HepG2 (cell line): Measurements from ENCODE around the gene MEGF11. TPM values are rescaled to one million over a fixed set of nuclear protein-coding genes. Genes with fewer than 3 reads are reported as not detected.

Experiments
- CREB1 ChIP-seq, 2 experiments: fragments of 450-650 bp in 1 of 2; IDR thresholded peaks; 2 replicates each; pipeline ENCODE4 v1.6.1; 2016 to 2017; ENCODE audit warnings: control low read depth in 1 of 2, mild to moderate bottlenecking in 1 of 2, missing compliant biosample characterization in 1 of 2, missing genetic modification characterization in 1 of 2
- EP300 ChIP-seq, 3 experiments: sonication (generic) in 1 of 3; formaldehyde crosslinking in 1 of 3; IDR thresholded peaks; 2 replicates each; pipeline versions ENCODE4 v1.5.1 to v1.6.1; 2011 to 2020; ENCODE audit warnings: low read depth in 2 of 3, low read length in 2 of 3, borderline replicate concordance in 1 of 3, improper control_type of control experiment in 1 of 3, mild to moderate bottlenecking in 1 of 3, missing genetic modification reagents in 1 of 3, moderate library complexity in 1 of 3
- HNRNPH1 ChIP-seq: fragments of 200-400 bp; formaldehyde crosslinking; optimal IDR thresholded peaks from 2 replicates; pipeline ENCODE3; 2017; ENCODE audit warnings: mild to moderate bottlenecking, low read depth, low read length
- MED13 ChIP-seq: sonication (generic); formaldehyde crosslinking; IDR thresholded peaks from 2 replicates; pipeline ENCODE4 v1.5.0; 2020; ENCODE audit warnings: missing genetic modification reagents
- NRL ChIP-seq: sonication (generic); formaldehyde crosslinking; IDR thresholded peaks from 2 replicates; pipeline ENCODE4 v1.5.0; 2020; ENCODE audit warnings: missing genetic modification reagents, mild to moderate bottlenecking, moderate library complexity, borderline replicate concordance
- PBX3 ChIP-seq: sonication (generic); formaldehyde crosslinking; IDR thresholded peaks from 2 replicates; pipeline ENCODE4 v1.8.1; 2023; ENCODE audit warnings: missing genetic modification reagents, inconsistent platforms, borderline replicate concordance
- SMYD3 ChIP-seq: sonication (generic); formaldehyde crosslinking; IDR thresholded peaks from 2 replicates; pipeline ENCODE4 v1.8.1; 2023; ENCODE audit warnings: mild to moderate bottlenecking, missing genetic modification reagents
- STAG1 ChIP-seq: sonication (generic); formaldehyde crosslinking; IDR thresholded peaks from 2 replicates; pipeline ENCODE4 v1.4.0; 2020; ENCODE audit warnings: missing genetic modification reagents
- TP53 ChIP-seq: sonication (generic); formaldehyde crosslinking; conservative IDR thresholded peaks from 2 replicates; pipeline ENCODE4 v1.4.0; 2020; ENCODE audit warnings: missing genetic modification reagents
- ZBTB10 ChIP-seq: sonication (generic); formaldehyde crosslinking; IDR thresholded peaks from 2 replicates; pipeline ENCODE4 v1.4.0; 2020; ENCODE audit warnings: missing genetic modification reagents, borderline replicate concordance
- ZNF138 ChIP-seq: sonication (generic); formaldehyde crosslinking; IDR thresholded peaks from 2 replicates; pipeline ENCODE4 v1.5.0; 2020; ENCODE audit warnings: mild to moderate bottlenecking, low read depth, missing genetic modification reagents
- ZNF605 ChIP-seq: sonication (generic); formaldehyde crosslinking; IDR thresholded peaks from 2 replicates; pipeline ENCODE4 v1.8.0; 2022; ENCODE audit warnings: mild to moderate bottlenecking, missing genetic modification reagents
- ZNF770 ChIP-seq: sonication (generic); formaldehyde crosslinking; IDR thresholded peaks from 2 replicates; pipeline ENCODE4 v1.5.0; 2020; ENCODE audit warnings: mild to moderate bottlenecking, missing genetic modification reagents
- polyA plus RNA-seq, 8 experiments: library from polyadenylated mRNA; depleted of rRNA in 3 of 8; stranded (reverse) in 7 of 8; unstranded in 1 of 8; fragments of >200 nt; fragmentation: Illumina TruSeq in 4 of 8; extraction: Trizol in 4 of 8; gene quantifications; 2 replicates each; pipeline versions ENCODE4 v1.2.1 to v1.2.3, GENCODE V29; 2011 to 2016; ENCODE audit warnings: low read depth in 4 of 8, missing spikeins in 1 of 8, mixed read lengths in 1 of 8; ENCODE audit not compliant: insufficient read depth in 1 of 8
- total RNA-seq, 5 experiments: library from RNA; depleted of rRNA; stranded (reverse); fragments of >200 nt; fragmentation: Illumina TruSeq; extraction: Trizol; gene quantifications; 2 replicates each; pipeline ENCODE4 v1.2.3, GENCODE V29; 2016; ENCODE audit warnings: low read depth in 1 of 5
- TF ChIP-seq, protein P1 (sequence below): sonication (generic); formaldehyde crosslinking; IDR thresholded peaks from 2 replicates; pipeline ENCODE4 v1.4.0; 2020; ENCODE audit warnings: missing genetic modification reagents, borderline replicate concordance
- TF ChIP-seq, protein P2 (sequence below): sonication (generic); formaldehyde crosslinking; IDR thresholded peaks from 2 replicates; pipeline ENCODE4 v1.8.0; 2022; ENCODE audit warnings: mild to moderate bottlenecking, missing genetic modification reagents

Gene MEGF11
- total and polyA plus RNA-seq, 2 of the 13 experiments (the other 11 are each of a cell fraction or from before 2014, with no cell fraction given) = not detected

DNA sequence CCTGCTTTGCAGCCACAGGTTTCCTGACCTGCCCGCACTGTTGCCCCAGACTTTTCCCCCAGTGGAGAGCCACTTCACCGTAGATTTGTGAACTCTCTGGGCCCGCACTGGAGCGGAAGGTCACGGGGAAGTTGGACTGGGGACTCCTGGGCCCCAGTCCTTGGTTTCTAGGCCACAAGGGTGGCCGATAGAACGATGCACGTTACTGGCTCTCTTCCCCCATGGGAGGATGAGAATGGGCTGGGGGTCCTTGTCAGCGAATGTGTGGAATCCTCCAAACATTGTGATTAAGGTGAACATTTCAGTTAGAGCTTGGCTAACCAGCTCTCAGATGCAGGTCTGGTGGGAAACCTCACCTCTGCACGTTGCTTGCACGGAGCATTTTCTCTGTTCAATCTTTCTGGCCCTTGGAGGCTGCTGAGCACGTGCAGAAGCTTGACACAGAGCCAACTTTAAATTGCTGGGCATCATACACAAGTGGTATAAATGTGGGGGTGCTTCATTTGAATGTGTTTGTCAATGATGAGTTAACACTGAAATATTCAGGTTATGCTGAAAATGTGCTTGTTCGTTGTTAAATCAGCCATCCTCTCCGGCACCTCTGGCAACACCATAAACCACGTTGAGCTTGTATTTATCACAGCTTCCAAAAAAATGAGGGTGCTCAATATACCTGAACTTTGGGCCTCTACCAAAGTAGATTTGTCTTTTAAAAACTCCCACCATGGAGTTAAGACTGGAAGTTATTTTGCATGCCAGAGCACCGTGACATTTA lies 40.8 kb upstream of the MEGF11 start (continued):
- TF ChIP-seq, protein P1, sequence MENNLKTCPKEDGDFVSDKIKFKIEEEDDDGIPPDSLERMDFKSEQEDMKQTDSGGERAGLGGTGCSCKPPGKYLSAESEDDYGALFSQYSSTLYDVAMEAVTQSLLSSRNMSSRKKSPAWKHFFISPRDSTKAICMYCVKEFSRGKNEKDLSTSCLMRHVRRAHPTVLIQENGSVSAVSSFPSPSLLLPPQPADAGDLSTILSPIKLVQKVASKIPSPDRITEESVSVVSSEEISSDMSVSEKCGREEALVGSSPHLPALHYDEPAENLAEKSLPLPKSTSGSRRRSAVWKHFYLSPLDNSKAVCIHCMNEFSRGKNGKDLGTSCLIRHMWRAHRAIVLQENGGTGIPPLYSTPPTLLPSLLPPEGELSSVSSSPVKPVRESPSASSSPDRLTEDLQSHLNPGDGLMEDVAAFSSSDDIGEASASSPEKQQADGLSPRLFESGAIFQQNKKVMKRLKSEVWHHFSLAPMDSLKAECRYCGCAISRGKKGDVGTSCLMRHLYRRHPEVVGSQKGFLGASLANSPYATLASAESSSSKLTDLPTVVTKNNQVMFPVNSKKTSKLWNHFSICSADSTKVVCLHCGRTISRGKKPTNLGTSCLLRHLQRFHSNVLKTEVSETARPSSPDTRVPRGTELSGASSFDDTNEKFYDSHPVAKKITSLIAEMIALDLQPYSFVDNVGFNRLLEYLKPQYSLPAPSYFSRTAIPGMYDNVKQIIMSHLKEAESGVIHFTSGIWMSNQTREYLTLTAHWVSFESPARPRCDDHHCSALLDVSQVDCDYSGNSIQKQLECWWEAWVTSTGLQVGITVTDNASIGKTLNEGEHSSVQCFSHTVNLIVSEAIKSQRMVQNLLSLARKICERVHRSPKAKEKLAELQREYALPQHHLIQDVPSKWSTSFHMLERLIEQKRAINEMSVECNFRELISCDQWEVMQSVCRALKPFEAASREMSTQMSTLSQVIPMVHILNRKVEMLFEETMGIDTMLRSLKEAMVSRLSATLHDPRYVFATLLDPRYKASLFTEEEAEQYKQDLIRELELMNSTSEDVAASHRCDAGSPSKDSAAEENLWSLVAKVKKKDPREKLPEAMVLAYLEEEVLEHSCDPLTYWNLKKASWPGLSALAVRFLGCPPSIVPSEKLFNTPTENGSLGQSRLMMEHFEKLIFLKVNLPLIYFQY (CRISPR knock-in tag) = 0 out of 2 replicates have a peak, but pooled peaks have one; percentile 21
- no peak for TF ChIP-seq TP53 (CRISPR knock-in tag)
- TF ChIP-seq CREB1 (IDR thresholded peaks at IDR 0.05) = no peak
- no peak for TF ChIP-seq CREB1 (CRISPR knock-in tag; IDR thresholded peaks at IDR 0.05)
- 0 out of 2 replicates have a peak, but pooled peaks have one; percentile 30 for TF ChIP-seq ZNF605 (CRISPR knock-in tag)
- no peak for TF ChIP-seq EP300 (IDR thresholded peaks at IDR 0.05; ENCODE audit: low read depth in 2 of 2, low read length in 2 of 2)
- no peak for TF ChIP-seq EP300 (CRISPR knock-in tag; IDR thresholded peaks at IDR 0.05; ENCODE audit: borderline replicate concordance)
- 0 out of 2 replicates have a peak, but pooled peaks have one; percentile 6 for TF ChIP-seq PBX3 (CRISPR knock-in tag)
- TF ChIP-seq MED13 = no peak
- peak; percentile 71; the same call in 1 of the 2 replicates for TF ChIP-seq NRL (CRISPR knock-in tag)
- TF ChIP-seq ZBTB10 = 0 out of 2 replicates have a peak, but pooled peaks have one; percentile 7
- TF ChIP-seq HNRNPH1 = no peak
- TF ChIP-seq, protein P2, sequence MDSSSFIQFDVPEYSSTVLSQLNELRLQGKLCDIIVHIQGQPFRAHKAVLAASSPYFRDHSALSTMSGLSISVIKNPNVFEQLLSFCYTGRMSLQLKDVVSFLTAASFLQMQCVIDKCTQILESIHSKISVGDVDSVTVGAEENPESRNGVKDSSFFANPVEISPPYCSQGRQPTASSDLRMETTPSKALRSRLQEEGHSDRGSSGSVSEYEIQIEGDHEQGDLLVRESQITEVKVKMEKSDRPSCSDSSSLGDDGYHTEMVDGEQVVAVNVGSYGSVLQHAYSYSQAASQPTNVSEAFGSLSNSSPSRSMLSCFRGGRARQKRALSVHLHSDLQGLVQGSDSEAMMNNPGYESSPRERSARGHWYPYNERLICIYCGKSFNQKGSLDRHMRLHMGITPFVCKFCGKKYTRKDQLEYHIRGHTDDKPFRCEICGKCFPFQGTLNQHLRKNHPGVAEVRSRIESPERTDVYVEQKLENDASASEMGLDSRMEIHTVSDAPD (CRISPR knock-in tag) = no peak
- TF ChIP-seq SMYD3 (CRISPR knock-in tag) = no peak
- TF ChIP-seq STAG1 = no peak
- 0 out of 2 replicates have a peak, but pooled peaks have one; percentile 36 for TF ChIP-seq ZNF770
- no peak for TF ChIP-seq ZNF138
